ENCODE results near the gene NEUROD6.

NEUROD6 gene

DNA sequence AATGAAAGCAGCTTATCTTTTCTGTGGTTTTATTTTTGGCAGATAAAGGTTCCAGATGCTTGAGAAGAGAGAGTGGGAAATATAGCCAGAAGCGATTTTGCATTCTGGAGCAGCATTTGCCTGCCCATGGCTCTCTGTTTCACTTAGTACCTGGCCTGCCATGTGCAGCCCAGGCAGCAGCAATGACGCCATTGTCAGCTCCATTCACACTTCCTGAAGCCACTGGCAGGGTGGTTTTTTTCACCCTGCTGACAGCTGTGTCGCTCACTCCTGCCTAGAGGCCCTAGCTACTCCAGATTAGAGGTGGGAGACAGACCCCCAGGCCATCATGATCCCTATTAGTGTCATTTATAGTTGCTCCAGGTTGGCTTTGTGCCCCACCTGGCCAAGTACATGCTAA is 30.1 kb upstream of the NEUROD6 start:
- DNase-seq (ENCODE audit: low spot score) = no peak
- ChIA-PET CTCF (interaction anchor here (0.6 kb wide), 3 partner anchors 56 to 1476 kb away, joined by 3 to 4 read pairs (median 3); no protein-coding TSS in a partner anchor), POLR2A (ENCODE audit: low non-redundant PET) (no interaction called here)
- H3K27ac ChIP-seq = no peak overlapping the region
- TF ChIP-seq, protein P1, sequence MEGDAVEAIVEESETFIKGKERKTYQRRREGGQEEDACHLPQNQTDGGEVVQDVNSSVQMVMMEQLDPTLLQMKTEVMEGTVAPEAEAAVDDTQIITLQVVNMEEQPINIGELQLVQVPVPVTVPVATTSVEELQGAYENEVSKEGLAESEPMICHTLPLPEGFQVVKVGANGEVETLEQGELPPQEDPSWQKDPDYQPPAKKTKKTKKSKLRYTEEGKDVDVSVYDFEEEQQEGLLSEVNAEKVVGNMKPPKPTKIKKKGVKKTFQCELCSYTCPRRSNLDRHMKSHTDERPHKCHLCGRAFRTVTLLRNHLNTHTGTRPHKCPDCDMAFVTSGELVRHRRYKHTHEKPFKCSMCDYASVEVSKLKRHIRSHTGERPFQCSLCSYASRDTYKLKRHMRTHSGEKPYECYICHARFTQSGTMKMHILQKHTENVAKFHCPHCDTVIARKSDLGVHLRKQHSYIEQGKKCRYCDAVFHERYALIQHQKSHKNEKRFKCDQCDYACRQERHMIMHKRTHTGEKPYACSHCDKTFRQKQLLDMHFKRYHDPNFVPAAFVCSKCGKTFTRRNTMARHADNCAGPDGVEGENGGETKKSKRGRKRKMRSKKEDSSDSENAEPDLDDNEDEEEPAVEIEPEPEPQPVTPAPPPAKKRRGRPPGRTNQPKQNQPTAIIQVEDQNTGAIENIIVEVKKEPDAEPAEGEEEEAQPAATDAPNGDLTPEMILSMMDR (conservative IDR thresholded peaks at IDR 0.05; ENCODE audit: low read depth) = no peak

DNA sequence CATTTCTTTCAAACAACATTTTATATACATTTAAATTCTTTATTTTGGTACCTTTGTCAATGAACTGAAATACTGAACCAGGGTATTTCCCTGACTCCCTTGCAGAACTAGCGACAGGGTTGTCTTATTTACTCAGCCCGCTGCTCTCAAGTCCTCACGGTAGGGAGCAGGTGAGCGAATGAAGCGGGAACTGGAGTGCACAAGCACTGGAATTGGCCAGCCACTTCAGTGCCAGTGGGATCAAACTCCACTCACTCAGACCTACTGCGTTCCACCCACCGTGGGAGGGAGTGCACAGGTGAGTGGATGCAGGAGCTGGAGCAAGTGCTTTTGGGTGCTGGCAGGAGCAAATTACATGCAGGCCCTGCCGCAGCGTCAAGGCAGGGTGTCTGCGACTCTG is 28.1 kb upstream of the NEUROD6 start:
- no peak for DNase-seq (ENCODE audit: low spot score)
- no peak overlapping the region for H3K27ac ChIP-seq
- ChIA-PET CTCF (interaction anchor here (0.7 kb wide), 1 partner anchor 233 kb away, joined by 3 read pairs; no protein-coding TSS in a partner anchor), POLR2A (ENCODE audit: low non-redundant PET) (no interaction called here)
- TF ChIP-seq, protein P1 (conservative IDR thresholded peaks at IDR 0.05; ENCODE audit: low read depth) = no peak

GRCh38 chr7:31363496-31363895 is 23.0 kb upstream of the NEUROD6 start:
- ChIA-PET POLR2A (ENCODE audit: low non-redundant PET) (no interaction called here), CTCF (interaction anchor here (1.2 kb wide), 1 partner anchor 10 kb away, joined by 4 read pairs; no protein-coding TSS in a partner anchor)
- TF ChIP-seq, protein P1 (conservative IDR thresholded peaks at IDR 0.05; ENCODE audit: low read depth) = no peak
- H3K27ac ChIP-seq = no peak overlapping the region
- DNase-seq (ENCODE audit: low spot score) = no peak

GRCh38 chr7:31363051-31363450 is 22.5 kb upstream of the NEUROD6 start:
- H3K27ac ChIP-seq = no peak overlapping the region
- DNase-seq (ENCODE audit: low spot score) = no peak
- POLR2A ChIA-PET (ENCODE audit: low non-redundant PET) = no interaction called here
- CTCF ChIA-PET = interaction anchor here (1.2 kb wide), 1 partner anchor 10 kb away, joined by 4 read pairs; no protein-coding TSS in a partner anchor
- TF ChIP-seq, protein P1 (conservative IDR thresholded peaks at IDR 0.05; ENCODE audit: low read depth) = no peak

GRCh38 chr7:31362401-31362800 is 21.9 kb upstream of the NEUROD6 start:
- ChIA-PET POLR2A (ENCODE audit: low non-redundant PET) (no interaction called here), CTCF (interaction anchor here (0.7 kb wide), 1 partner anchor 1284 kb away, joined by 3 read pairs; no protein-coding TSS in a partner anchor)
- TF ChIP-seq, protein P1 (conservative IDR thresholded peaks at IDR 0.05; ENCODE audit: low read depth) = no peak
- no peak overlapping the region for H3K27ac ChIP-seq
- no peak for DNase-seq (ENCODE audit: low spot score)

DNA sequence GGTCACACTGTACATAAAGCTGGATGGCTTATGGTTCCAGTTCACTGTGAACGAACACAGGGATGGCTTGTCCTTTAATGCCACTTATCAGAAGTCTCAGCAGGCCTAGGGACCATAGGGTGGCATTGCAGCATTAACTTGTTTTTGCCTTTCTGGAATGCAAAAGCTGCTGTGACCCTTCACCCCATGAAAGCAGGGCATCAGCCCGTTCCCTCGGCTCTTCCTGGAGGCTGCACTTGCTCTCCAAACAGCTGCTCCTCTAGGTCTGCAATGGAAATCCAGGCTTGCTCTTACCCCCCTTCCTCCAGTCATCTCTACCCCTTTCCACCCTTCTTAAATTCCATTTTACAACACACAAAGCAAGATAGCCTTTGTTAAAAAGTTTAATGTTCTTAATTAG is 17.9 kb upstream of the NEUROD6 start:
- no peak for DNase-seq (ENCODE audit: low spot score)
- CTCF ChIA-PET = no interaction called here

More for the DNA sequence above, 17.9 kb upstream of the NEUROD6 start:
- TF ChIP-seq, protein P1 (conservative IDR thresholded peaks at IDR 0.05; ENCODE audit: low read depth) = no peak
- POLR2A ChIA-PET (ENCODE audit: low non-redundant PET) = no interaction called here
- no peak overlapping the region for H3K27ac ChIP-seq
